IMR-90 (cell line): ENCODE measurements around the gene EIF2A. TPM values are rescaled to one million over a fixed set of nuclear protein-coding genes. Genes with fewer than 3 reads are reported as not detected.

Source experiments
- ATAC-seq: fragments of 200-7000 bp; cut with Tn5 transposase; 2 replicates; pipeline ENCODE4 v1.9.1; 2020; ENCODE audit warnings: low read depth, mild to moderate bottlenecking, moderate library complexity
- BruUV-seq: library from RNA; stranded (reverse); fragments of 400-500 nt; replicated peaks from 2 replicates; lab custom pipeline; 2021; lab: Mats Ljungman, UMichigan
- CTCF ChIA-PET: fragments of 300-600 bp; formaldehyde crosslinking; extraction: SDS; loops from one replicate; lab custom pipeline; 2021; ENCODE audit warnings: antibody characterized with exemption; lab: Yijun Ruan, JAX
- POLR2A ChIA-PET: fragments of 300-600 bp; sonication (Branson Sonifier 250); formaldehyde crosslinking; loops from one replicate; lab custom pipeline; 2022; ENCODE audit warnings: antibody characterized with exemption; ENCODE audit not compliant: unreplicated experiment; lab: Charles Lee
- DNase-seq: peaks from one replicate; pipeline ENCODE4 v3.0.0; 2013
- H2AFZ ChIP-seq: replicated peaks from 2 replicates; pipeline ENCODE3; 2013; ENCODE audit warnings: low read length, mild to moderate bottlenecking; ENCODE audit not compliant: poor library complexity
- H2AK5ac ChIP-seq: 2 replicates; pipeline ENCODE4 v1.6.1; 2013; ENCODE audit warnings: low read depth, low read length, inconsistent platforms
- H2AK9ac ChIP-seq: replicated peaks from 2 replicates; pipeline ENCODE3; 2013; ENCODE audit warnings: mild to moderate bottlenecking, low read depth, low read length, moderate library complexity; ENCODE audit not compliant: poor library complexity
- H2BK120ac ChIP-seq: 2 replicates; pipeline ENCODE4 v1.6.1; 2013; ENCODE audit warnings: low read depth, low read length, inconsistent platforms
- H2BK15ac ChIP-seq: 3 replicates; pipeline ENCODE4 v1.6.1; 2013; ENCODE audit warnings: low read depth, low read length, inconsistent platforms
- H2BK20ac ChIP-seq: 2 replicates; pipeline ENCODE4 v1.6.1; 2013; ENCODE audit warnings: low read depth, mild to moderate bottlenecking, inconsistent platforms, low read length, moderate library complexity
- H2BK5ac ChIP-seq: 2 replicates; pipeline ENCODE4 v1.6.1; 2013; ENCODE audit warnings: mild to moderate bottlenecking, low read depth, low read length, inconsistent platforms; ENCODE audit not compliant: poor library complexity, severe bottlenecking
- H3K14ac ChIP-seq: replicated peaks from 2 replicates; pipeline ENCODE4 v1.6.1; 2013; ENCODE audit warnings: low read depth, low read length, inconsistent platforms
- H3K18ac ChIP-seq: 2 replicates; pipeline ENCODE4 v1.6.1; 2013; ENCODE audit warnings: low read depth, low read length, control low read depth
- H3K23ac ChIP-seq: 2 replicates; pipeline ENCODE4 v1.6.1; 2013; ENCODE audit warnings: low read depth, low read length, inconsistent platforms
- H3K27ac ChIP-seq: 2 replicates; pipeline ENCODE4 v1.5.1; 2013; ENCODE audit warnings: mild to moderate bottlenecking, control low read depth, low read length; ENCODE audit not compliant: insufficient read depth
- H3K27me3 ChIP-seq: 2 replicates; pipeline ENCODE4 v1.6.1; 2013; ENCODE audit warnings: low read length; ENCODE audit not compliant: control insufficient read depth, insufficient read depth
- H3K36me3 ChIP-seq: 2 replicates; pipeline ENCODE4 v1.6.1; 2013; ENCODE audit warnings: low read length, mixed read lengths; ENCODE audit not compliant: control insufficient read depth, insufficient read depth
- H3K4ac ChIP-seq: 2 replicates; pipeline ENCODE4 v1.6.1; 2013; ENCODE audit warnings: low read depth, low read length, inconsistent platforms
- H3K4me1 ChIP-seq: 2 replicates; pipeline ENCODE4 v1.6.1; 2013; ENCODE audit warnings: low read length, mixed read lengths; ENCODE audit not compliant: control insufficient read depth, insufficient read depth
- H3K4me2 ChIP-seq: 2 replicates; pipeline ENCODE4 v1.6.1; 2013; ENCODE audit warnings: low read depth, mild to moderate bottlenecking, control low read depth, low read length, moderate library complexity
- H3K4me3 ChIP-seq: 2 replicates; pipeline ENCODE4 v1.5.1; 2013; ENCODE audit warnings: low read depth, mild to moderate bottlenecking, control low read depth, low read length, moderate library complexity; ENCODE audit not compliant: insufficient read depth
- H3K56ac ChIP-seq: 2 replicates; pipeline ENCODE4 v1.6.1; 2013; ENCODE audit warnings: low read length, inconsistent platforms; ENCODE audit not compliant: insufficient read depth; ENCODE audit errors: extremely low read depth
- H3K79me1 ChIP-seq, 2 experiments: 2 replicates each; pipeline ENCODE4 v1.6.1; 2013; ENCODE audit warnings: low read length in 2 of 2, inconsistent platforms in 1 of 2, low read depth in 1 of 2
- H3K9ac ChIP-seq: 2 replicates; pipeline ENCODE4 v1.6.1; 2013; ENCODE audit warnings: low read depth, low read length, control low read depth
- H3K9me1 ChIP-seq: 2 replicates; pipeline ENCODE4 v1.6.1; 2013; ENCODE audit warnings: low read length, inconsistent platforms; ENCODE audit not compliant: insufficient read depth
- H3K9me3 ChIP-seq: 2 replicates; pipeline ENCODE4 v1.6.1; 2013; ENCODE audit warnings: low read length; ENCODE audit not compliant: control insufficient read depth, insufficient read depth
- H4K20me1 ChIP-seq: 2 replicates; pipeline ENCODE4 v1.6.1; 2013; ENCODE audit warnings: low read length, inconsistent platforms; ENCODE audit not compliant: insufficient read depth
- H4K5ac ChIP-seq: 2 replicates; pipeline ENCODE4 v1.6.1; 2013; ENCODE audit warnings: mild to moderate bottlenecking, low read depth, low read length, control low read depth
- H4K8ac ChIP-seq, 2 experiments: 2 replicates each; pipeline ENCODE4 v1.6.1; 2013; ENCODE audit warnings: low read depth in 2 of 2, low read length in 2 of 2, control low read depth in 1 of 2, inconsistent platforms in 1 of 2
- H4K91ac ChIP-seq: 2 replicates; pipeline ENCODE4 v1.6.1; 2013; ENCODE audit warnings: low read depth, low read length, inconsistent platforms; ENCODE audit not compliant: insufficient read depth
- MAFK ChIP-seq: IDR thresholded peaks from 2 replicates; pipeline ENCODE4 v1.6.1; 2012; ENCODE audit warnings: low read depth, low read length, improper control_type of control experiment
- NFE2L2 ChIP-seq: fragments of 150-350 bp; IDR thresholded peaks from 2 replicates; pipeline ENCODE4 v1.6.1; 2016; ENCODE audit warnings: low read depth, mild to moderate bottlenecking, low read length
- SMC3 ChIP-seq: fragments of 150-350 bp; IDR thresholded peaks from 2 replicates; pipeline ENCODE4 v1.6.1; 2016; ENCODE audit warnings: low read depth, mild to moderate bottlenecking, antibody characterized with exemption, low read length, moderate library complexity
- WGBS, 2 experiments: methylation state at CpG; one replicate each; pipeline versions ENCODE4 v1.1.5 to v1.1.7; 2013; ENCODE audit warnings: missing lambda C conversion rate in 2 of 2; ENCODE audit not compliant: insufficient read length in 1 of 2; ENCODE audit errors: extremely low coverage in 2 of 2; 5-methylcytosine and 5-hydroxymethylcytosine counted together
- dilution Hi-C: fragments of 300-500 bp; cut with HindIII; formaldehyde crosslinking; loops from one replicate; pipeline ENCODE4 v1.14.3; 2018; ENCODE audit warnings: low sequenced_read_pairs; ENCODE audit not compliant: unreplicated experiment
- in situ Hi-C: fragments of 300-500 bp; cut with MboI; formaldehyde crosslinking; loops from 3 replicates; pipeline ENCODE4 v1.14.3; 2019; ENCODE audit warnings: low sequenced_read_pairs, inconsistent platforms, mixed read lengths
- intact Hi-C: fragments of 100-400 bp; cut with micrococcal nuclease; formaldehyde crosslinking; loops from 2 replicates; pipeline ENCODE4 v1.10.0; 2022
- polyA plus RNA-seq, 3 experiments: library from polyadenylated mRNA; depleted of rRNA; stranded (reverse); fragments of >200 nt; gene quantifications; 2 replicates each; pipeline ENCODE4 v1.2.3, GENCODE V29; 2012; ENCODE audit warnings: low replicate concordance in 1 of 3
- total RNA-seq: library from RNA; depleted of rRNA; stranded (reverse); fragments of >200 nt; gene quantifications from 2 replicates; pipeline ENCODE4 v1.2.3, GENCODE V29; 2012

Gene EIF2A
- total and polyA plus RNA-seq, 2 of the 4 experiments (the other 2 are of a cell fraction) = 61.2 to 166 TPM

DNA sequence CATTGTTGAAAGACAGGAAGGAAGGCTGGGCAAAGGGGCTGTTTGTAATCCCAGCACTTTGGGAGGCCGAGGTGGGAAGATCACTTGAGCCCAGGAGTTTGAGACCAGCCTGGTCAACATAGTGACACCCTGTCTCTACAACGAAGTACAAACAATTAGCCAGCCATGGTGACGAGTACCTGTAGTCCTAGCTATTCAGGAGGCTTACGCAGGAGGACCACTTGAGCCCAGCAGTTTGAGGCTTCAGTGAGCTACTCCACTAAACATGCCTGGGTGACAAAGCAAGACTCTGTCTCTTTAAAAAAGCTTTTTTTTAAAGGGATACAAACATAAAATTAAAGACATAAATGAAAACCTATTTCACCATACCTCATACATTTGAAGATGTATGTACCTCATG is 11.4 kb upstream of the EIF2A start:
- Histone ChIP-seq H3K14ac (no peak overlapping the region), H2BK20ac (no peak overlapping the region), H3K9me3 (no peaks in the 10 kb centered on the region), H4K20me1 (0 out of 2 replicates have a peak, but pooled peaks cover 4% of the 10 kb centered on the region), H3K27ac (no peak overlapping the region), H3K4me1 (peaks cover 2% of the 10 kb centered on the region; the same call in 1 of the 2 replicates), H3K23ac (peak overlapping the region; percentile 9; the same call in 1 of the 2 replicates), H3K9ac (no peak overlapping the region; the same call in 1 of the 2 replicates), H3K4ac (no peak overlapping the region), H4K8ac (no peak overlapping the region), H3K4me3 (no peak overlapping the region), H2AFZ (no peak overlapping the region), H4K5ac (0 out of 2 replicates have a peak overlapping the region, but pooled peaks have one; percentile 29), H4K91ac (no peak overlapping the region), H3K4me2 (no peak overlapping the region; the same call in 1 of the 2 replicates), H3K36me3 (no peaks in the 10 kb centered on the region), H2BK5ac (no peak overlapping the region), H3K18ac (peak overlapping the region; percentile 28; the same call in 1 of the 2 replicates), H3K56ac (no peak overlapping the region), H3K27me3 (no peaks in the 10 kb centered on the region), H2AK5ac (0 out of 2 replicates have a peak overlapping the region, but pooled peaks have one; percentile 46), H2AK9ac (no peak overlapping the region), H3K9me1 (0 out of 2 replicates have a peak, but pooled peaks cover 2% of the 10 kb centered on the region), H2BK15ac (no peak overlapping the region), H3K79me1 (peaks cover 0 to 8% of the 10 kb centered on the region in 2 experiments; a peak in 2 of 4 replicates), H2BK120ac (no peak overlapping the region)
- intact Hi-C loops (no loop called here), in situ Hi-C loops (no loop called here), dilution Hi-C loops (no loop called here)
- ATAC-seq (peak; percentile 45), DNase-seq (no peak)
- TF ChIP-seq MAFK (no peak), NFE2L2 (no peak), SMC3 (no peak)
- POLR2A ChIA-PET = no interaction called here
- BruUV-seq = no TSS peak
- WGBS, 2 experiments = 90% methylated on average over 2 of the region's 4 CpGs; no CpG with 5 or more reads in 1 of the 2 experiments
- CTCF ChIA-PET = interaction anchor here (1.2 kb wide), 1 partner anchor 10 kb away, joined by 4 read pairs; the partner anchor contains the start of gene SERP1
